ENCODE results near the gene P2RX5.
A peak's percentile ranks its signal among the peaks of the same experiment; 100 is the strongest.

P2RX5 gene

DNA sequence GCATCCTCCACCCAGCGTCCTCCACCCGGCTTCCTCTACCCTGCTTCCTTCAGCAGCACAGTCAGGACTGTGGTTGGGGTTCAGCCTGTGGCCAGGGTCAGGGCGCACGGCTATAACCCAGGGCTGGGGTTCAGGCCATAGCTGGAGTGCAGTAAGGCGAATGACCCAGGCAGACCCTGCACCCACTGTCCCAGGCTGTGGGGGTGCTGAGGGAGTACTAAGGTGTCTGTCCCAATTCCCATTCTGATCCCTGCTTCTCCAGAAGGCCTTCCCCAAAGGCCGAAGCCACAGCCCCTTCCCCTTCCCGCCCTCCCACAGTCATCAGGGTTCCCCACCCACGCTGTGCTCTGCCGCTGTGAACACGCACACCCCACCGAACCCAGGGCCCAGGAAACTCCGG lies 14.9 kb downstream of the P2RX5 start:
- DNase-seq (ENCODE audit: low spot score) = no peak

GRCh38 chr17:3679531-3680126 lies 16.3 kb downstream of the P2RX5 start:
- no peak for DNase-seq (ENCODE audit: low spot score)

DNA sequence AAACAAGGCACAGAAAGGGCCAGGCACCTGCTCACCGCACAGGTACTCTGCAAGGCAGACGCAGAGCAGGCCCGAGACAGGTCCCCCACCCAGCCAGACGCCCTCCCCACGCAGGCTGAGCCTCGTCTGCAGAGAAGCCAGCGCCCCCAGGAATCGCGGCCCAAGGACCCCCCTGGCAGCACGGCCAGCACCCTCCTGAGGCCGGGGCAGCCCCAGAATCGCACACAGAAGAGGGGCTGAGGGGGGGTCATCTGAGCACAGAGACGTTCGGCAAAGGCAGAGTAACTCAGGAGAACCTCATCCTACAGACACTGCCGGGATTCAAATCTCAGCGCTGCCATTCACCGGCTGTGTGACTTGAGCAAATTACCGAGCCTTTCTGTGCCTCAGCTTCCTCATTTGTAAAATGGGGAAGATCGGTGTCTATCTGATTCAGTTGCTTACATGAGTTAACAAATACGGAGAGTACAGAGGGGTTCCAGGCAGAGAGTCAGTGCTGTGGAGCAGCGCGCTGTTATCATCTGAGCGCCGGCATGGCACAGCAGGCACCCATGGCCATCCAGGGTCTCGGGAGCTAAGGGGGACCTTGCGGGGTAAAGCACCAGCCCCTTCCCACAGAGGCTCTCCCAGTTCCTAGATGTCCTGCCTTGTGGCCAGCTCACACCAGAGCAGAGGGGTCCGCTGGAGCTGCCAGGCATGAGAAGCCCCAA lies 17.0 kb downstream of the P2RX5 start:
- no peak for DNase-seq (ENCODE audit: low spot score)

GRCh38 chr17:3678095-3678820 lies 17.7 kb downstream of the P2RX5 start:
- no peak for DNase-seq (ENCODE audit: low spot score)

DNA sequence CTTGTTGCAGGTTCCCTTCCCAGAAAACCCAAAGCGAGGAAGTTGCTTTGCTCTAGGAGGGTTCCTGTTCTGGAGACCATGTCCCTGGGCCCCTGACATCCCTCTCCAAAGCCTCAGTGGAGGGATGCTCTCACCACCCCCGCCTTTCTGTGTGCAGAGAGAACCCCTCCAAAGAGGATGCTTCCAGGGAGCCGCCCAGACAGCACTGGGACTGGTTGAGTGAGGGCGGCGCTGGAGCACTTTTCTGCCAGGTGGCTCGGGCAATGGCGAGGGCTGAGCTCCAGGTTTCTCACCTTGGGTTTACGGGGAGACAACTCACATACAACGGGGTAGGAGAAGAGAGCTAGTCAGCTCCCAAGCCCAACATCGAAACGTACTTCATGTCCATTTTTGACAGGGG lies 20.1 kb downstream of the P2RX5 start:
- DNase-seq (ENCODE audit: low spot score) = no peak

- DNase-seq (ENCODE audit: low spot score) = no peak
Measured at GRCh38 chr17:3672571-3672970, 23.4 kb downstream of the P2RX5 start.

DNA sequence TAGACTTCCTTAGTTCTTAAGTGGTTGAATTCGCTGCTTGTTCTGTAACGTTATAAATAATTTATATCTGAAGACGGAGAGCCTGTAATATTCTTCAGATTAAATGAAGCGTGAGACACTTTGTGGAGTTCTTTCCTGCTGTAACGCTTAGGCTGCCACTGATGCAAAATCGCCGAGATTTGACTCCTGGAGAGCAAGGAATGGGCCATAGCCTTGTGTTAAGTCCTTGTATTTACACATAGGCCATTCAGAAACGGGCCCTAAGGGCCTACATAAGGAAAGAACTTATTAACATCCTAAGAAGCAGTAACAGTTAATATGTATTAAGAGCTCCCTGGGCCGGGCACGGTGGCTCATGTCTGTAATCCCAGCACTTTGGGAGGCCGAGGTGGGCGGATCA lies 26.4 kb downstream of the P2RX5 start:
- peak; percentile 6 for DNase-seq (ENCODE audit: low spot score)

GRCh38 chr17:3669085-3669347 lies 26.9 kb downstream of the P2RX5 start:
- DNase-seq (ENCODE audit: low spot score) = no peak

GRCh38 chr17:3668279-3669084 lies 27.5 kb downstream of the P2RX5 start, which contains the start of the genes EMC6 and TAX1BP3:
Gene EMC6, plus strand, starts transcription at chr17:3668812. Its CDS starts 335 bp downstream, at chr17:3669147.
Gene TAX1BP3, minus strand, starts transcription at chr17:3668578. Its CDS starts 52 bp downstream, at chr17:3668526.
- DNase-seq (ENCODE audit: low spot score) = peak; percentile 99

GRCh38 chr17:3667366-3668278 lies 28.3 kb downstream of the P2RX5 start:
- peak; percentile 73 for DNase-seq (ENCODE audit: low spot score)

GRCh38 chr17:3666516-3666915 lies 29.4 kb downstream of the P2RX5 start:
- no peak for DNase-seq (ENCODE audit: low spot score)

GRCh38 chr17:3665834-3666233 lies 30.1 kb downstream of the P2RX5 start:
- no peak for DNase-seq (ENCODE audit: low spot score)

DNA sequence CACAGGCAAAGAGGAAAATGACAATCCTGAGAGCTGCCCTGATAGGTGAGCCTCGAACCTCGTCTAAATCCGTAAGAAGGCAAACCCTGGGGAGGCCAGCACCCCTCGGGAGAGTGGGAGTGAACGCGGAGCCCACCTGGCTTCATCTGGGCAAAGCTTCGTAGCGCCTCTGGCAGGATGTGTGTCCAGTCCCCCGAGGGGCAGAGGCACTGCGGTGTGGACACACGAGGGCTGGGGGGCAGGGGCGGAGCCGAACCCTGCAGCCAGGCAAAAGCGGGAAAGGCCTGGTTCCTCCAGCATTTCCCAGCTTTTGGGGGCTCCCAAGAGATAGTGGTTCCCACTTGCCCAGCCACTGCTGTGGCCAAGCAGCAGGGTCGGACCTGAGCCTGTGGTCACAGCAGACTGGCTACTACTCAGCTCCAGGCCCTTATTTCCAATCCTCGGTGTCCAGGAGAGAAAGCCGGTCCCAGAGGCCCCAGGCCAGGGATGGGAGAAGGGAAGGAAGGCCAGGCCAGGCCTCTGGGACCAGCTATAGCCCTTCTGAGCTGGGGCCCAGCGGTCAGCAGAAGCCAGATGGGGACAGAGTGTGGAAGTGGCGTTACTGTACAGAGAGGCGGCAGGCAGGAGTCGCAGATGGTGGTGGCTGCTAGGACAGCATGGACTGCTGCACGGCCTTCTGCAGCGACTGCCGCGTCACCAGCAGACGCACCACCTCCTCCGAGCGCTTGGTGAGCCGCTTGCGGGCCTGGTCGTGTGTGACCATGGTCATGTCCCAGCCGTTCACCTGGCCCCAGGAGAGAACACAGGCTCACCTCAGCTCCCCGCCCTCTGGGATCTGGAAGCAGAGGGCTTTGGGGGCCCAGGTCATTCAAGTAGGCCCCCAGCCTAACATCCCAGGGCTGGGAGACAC lies 32.6 kb downstream of the P2RX5 start:
- no peak for DNase-seq (ENCODE audit: low spot score)

DNA sequence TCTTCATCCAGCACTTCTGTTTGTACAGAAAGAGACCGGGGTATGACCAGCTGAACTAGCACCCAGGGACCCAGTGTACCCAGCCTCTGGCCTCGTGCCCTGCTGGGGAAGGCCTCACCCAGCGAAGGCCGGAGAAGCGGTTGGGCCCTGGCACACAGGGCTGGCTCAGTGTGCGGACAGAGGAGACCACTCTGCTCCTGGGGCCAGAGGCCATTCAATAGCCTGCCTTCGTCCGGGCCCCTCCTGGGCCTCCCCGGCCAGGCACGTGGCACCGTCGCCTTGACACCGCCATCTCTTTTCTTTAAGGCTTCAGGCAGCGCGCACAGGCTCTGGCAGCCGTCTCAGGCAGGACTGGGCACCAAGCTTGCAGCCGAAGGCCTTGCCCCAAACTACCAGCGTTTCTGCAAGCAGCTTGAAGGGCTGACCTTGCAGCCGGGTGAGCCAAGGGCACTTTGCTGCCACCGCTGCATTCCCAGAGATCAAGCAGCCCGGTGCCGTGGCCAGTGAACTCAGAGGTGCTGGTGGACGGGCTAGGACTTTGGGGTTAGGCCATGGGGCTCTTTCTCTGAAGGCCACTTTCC lies 35.6 kb downstream of the P2RX5 start:
- no peak for DNase-seq (ENCODE audit: low spot score)

DNA sequence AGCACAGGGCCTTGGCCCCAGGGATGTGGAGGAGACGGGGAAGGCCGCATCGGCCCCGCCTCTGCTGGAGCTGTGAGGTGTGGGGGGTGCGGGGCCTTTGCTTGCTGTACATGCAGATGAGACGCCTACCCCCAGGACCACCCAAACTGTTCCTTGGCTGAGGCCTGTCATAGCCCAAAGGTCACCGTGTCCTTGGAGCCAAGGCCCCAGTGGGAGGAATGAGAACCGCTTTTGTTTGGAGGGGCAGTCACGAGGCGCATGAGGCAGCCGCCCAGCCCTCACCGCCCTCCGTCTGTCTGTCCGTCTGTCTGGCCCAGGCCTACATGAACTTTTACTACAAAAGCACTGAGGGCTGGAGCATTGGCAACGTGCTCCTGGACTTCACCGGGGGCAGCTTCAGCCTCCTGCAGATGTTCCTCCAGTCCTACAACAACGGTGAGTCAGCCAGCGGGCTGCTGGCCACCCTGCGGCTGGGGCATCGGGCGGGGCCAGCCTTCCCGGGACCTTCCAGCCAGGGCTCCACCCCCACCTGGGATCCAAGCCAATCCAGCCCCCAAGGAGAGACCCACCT lies 36.3 kb downstream of the P2RX5 start:
- peak; percentile 81 for DNase-seq (ENCODE audit: low spot score)

DNA sequence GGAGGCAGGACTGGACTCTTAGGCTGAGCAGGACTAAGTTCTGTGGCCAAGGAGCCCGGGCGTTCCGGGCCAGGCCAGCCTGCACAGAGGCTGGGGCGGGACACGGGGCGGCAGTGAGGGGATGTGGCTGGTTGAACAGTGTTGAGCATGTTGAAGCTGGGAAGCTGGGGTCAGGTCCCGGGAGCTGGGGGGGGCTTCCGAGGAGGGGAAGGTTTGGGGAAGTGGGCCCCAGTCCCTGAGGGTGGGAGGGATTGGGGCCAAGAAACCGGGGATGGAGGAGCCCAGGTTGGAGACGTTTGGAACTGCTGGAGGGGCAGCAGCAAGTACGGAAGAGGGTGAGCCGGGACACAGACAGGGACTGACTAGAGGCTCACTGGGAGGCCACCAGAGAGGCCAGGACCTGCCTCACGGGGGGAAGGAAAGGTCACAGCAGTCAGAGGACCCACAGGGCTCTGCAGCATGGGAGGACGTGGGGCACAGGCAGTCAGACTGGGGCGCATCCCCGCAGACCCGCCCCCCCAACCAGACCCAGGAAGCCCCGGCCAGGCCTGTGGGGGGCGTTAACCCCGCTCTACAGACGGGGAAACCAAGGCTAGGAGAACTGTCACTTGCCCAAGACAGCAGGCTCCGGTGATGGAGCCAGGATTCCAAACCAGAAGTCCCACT lies 37.0 kb downstream of the P2RX5 start:
- DNase-seq (ENCODE audit: low spot score) = no peak

DNA sequence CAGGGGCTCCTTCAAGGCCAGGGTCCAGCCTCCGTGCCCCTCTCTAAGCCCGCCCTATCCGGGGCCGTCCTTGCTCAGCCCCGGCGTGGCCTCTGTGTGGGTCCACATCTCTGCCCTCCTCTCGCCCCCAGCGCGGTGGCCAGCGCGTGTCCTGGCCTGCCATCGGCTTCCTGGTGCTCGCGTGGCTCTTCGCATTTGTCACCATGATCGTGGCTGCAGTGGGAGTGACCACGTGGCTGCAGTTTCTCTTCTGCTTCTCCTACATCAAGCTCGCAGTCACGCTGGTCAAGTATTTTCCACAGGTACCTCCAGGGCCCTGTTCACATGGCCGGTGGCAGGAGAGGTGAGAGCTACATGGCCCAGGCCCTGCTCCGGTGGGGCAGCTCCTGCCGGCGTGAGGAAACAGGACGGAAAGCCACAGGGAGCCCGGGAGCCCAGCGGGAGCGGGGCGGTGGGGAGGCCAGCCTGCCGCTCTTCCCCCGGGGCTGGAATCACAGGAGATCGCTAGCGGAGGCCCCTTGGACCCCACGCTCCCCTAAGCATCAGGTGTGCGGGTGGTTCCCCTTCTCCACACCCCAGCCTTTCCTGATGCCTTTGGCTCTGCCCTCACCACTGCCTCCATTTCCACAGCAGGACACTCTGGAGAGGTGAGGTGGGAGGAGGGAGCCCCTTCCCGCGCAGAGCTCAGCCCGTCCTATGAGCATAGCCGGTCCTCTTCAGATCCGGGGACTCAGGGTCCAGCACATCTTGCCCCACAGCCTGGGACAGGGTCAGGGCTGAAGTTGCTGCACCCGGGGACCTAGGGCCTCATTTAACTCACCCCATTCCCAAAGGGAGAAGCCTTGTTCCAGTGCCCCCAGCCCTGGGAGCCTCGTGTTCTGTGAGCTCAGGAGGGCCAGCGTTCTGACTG lies 37.8 kb downstream of the P2RX5 start:
- no peak for DNase-seq (ENCODE audit: low spot score)

DNA sequence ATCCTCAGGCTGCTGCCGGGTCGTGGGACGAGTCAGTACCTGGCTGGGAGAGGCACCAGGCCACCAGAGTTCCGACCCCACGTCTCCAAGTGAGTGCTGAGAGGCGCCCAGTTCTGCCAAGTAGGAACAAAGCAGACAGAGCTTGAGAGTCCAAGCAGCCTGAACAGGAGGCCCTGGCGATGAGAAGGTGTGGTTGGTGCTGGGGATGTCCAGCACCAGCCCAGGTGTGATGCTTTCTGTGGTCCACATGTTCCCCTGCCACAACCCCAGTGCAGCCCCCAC lies 38.4 kb downstream of the P2RX5 start:
- DNase-seq (ENCODE audit: low spot score) = no peak
